Measurements from ENCODE around the gene IP6K1.

The IP6K1 gene

DNA sequence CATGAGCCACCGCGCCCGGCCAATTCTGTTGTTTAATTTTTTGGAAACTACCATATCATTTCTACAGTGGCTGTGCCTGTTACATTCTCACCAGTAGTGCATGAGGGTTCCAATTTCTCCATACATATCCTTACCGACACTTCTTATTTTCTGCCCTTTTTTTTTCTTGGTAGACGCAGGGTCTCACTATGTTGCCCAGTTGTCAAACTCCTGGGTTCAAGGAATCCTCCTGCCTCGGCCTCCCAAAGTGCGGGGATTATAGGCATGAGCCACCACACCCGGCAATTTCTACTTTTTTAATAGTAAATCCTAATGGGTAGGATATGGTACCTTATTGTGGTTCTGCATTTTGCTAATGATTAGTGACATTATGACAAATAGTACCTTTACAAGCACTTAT, 76.5 kb downstream of the IP6K1 start:
- TF ChIP-seq, protein P1, sequence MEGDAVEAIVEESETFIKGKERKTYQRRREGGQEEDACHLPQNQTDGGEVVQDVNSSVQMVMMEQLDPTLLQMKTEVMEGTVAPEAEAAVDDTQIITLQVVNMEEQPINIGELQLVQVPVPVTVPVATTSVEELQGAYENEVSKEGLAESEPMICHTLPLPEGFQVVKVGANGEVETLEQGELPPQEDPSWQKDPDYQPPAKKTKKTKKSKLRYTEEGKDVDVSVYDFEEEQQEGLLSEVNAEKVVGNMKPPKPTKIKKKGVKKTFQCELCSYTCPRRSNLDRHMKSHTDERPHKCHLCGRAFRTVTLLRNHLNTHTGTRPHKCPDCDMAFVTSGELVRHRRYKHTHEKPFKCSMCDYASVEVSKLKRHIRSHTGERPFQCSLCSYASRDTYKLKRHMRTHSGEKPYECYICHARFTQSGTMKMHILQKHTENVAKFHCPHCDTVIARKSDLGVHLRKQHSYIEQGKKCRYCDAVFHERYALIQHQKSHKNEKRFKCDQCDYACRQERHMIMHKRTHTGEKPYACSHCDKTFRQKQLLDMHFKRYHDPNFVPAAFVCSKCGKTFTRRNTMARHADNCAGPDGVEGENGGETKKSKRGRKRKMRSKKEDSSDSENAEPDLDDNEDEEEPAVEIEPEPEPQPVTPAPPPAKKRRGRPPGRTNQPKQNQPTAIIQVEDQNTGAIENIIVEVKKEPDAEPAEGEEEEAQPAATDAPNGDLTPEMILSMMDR (IDR thresholded peaks at IDR 0.05; ENCODE audit: low read depth, low read length), result no peak
- H3K4me3 ChIP-seq (ENCODE audit: low read depth, low read length), result no peak overlapping the region
- DNase-seq (ENCODE audit: low read depth, low spot score), result no peak
- in situ Hi-C loops (cut with HindIII; ENCODE audit: low sequenced_read_pairs), result no loop called here

DNA sequence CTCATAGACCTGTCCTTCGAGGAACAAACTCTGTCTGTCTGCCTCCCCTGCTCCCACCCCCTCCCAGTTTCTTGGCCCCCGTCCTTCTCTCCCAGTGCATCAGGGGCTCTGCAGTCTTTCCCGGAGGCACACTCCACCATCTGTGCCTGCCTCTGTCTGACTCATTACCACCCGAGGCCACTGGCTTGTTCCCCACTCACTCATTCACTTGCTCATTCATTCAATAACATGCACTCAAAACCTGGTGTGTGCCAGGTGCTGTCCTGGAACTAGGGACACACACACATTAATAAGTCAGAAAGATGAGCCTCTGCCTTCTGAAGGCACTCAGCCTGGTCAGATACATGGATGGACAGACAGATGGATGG, 79.2 kb downstream of the IP6K1 start:
- TF ChIP-seq, protein P1 (IDR thresholded peaks at IDR 0.05; ENCODE audit: low read depth, low read length), result no peak
- in situ Hi-C loops (cut with HindIII; ENCODE audit: low sequenced_read_pairs), result no loop called here
- no peak overlapping the region for H3K4me3 ChIP-seq (ENCODE audit: low read depth, low read length)
- DNase-seq (ENCODE audit: low read depth, low spot score), result peak; percentile 26

DNA sequence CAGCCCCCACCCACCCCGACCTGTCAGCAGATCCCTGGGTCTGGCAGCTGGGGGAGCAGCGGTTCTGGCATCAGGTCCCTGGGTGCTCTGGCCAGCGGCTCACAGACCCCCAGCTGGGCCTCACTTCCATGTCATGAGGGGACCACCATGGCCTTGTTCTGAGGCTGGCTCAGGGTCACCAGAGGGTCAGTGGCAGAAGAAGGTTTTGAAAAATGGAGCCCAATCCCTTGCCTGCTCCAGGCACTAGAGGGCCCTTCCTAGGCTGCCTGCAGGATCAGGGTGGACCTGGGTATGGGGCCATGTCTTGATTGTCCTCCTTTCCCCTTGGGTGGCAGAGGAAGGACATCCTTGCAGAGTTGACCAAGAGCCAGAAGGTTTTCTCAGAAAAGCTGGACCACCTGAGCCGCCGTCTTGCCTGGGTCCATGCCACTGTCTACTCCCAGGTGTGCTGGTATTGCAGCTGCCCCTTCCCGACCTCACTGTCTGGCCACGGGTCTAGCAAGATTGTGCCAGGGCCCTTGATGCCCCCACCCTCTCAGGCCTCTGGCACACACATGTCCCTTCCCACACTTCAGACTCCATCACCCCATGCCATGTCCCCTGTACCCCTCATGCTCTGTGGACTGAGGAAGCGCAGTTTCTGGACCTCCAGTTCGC, 79.8 kb downstream of the IP6K1 start:
- H3K4me3 ChIP-seq (ENCODE audit: low read depth, low read length), result no peak overlapping the region
- in situ Hi-C loops (cut with HindIII; ENCODE audit: low sequenced_read_pairs), result no loop called here
- no peak for DNase-seq (ENCODE audit: low read depth, low spot score)
- TF ChIP-seq, protein P1 (IDR thresholded peaks at IDR 0.05; ENCODE audit: low read depth, low read length), result no peak

DNA sequence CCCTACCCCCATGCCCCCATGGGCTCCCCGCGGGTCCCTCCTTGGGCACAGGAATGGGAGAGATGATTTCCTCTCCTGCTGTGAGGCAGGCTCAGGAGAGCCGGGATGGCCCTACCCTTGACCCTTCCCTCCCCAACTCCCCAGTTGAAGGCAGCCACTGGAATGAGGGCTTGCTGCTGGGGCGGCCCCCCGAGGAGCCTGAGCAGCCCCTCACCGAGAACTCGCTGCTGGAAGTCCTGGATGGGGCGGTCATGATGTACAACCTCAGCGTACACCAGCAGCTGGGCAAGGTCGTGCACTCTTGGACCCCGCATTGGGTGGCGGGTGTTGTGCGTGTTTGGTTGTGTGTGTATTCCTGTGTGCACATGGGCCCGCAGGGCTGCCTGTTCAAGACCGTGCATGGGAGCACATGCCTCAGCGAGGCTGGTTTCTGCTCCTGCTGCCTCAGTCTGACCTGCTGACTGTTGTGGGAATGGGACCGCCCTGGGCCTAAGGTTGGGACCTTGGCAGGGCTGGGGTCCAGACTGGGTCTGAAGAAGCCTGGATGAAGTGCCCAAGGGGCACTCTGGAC, 80.9 kb downstream of the IP6K1 start:
- in situ Hi-C loops (cut with HindIII; ENCODE audit: low sequenced_read_pairs), result no loop called here
- H3K4me3 ChIP-seq (ENCODE audit: low read depth, low read length), result no peak overlapping the region
- TF ChIP-seq, protein P1 (IDR thresholded peaks at IDR 0.05; ENCODE audit: low read depth, low read length), result no peak
- no peak for DNase-seq (ENCODE audit: low read depth, low spot score)

DNA sequence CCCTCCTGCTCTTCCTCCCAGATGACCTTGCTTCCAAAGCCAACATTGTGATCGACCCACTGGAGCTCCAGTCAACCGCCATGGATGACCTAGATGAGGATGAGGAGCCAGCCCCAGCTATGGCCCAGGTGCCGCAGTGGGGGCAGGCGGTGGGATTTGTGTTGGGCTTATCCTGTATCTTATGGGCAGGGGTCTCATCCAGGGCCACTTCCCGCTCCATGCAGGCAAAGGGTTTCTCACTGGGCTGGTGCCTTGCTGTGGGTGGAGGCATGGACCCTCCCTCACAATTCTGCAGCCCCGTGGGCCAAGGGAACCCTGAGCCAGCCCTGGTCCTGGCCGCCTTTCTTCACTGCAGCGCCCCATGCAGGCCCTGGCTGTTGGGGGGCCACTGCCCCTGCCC, 81.7 kb downstream of the IP6K1 start:
- no peak overlapping the region for H3K4me3 ChIP-seq (ENCODE audit: low read depth, low read length)
- TF ChIP-seq, protein P1 (IDR thresholded peaks at IDR 0.05; ENCODE audit: low read depth, low read length), result no peak
- DNase-seq (ENCODE audit: low read depth, low spot score), result no peak
- in situ Hi-C loops (cut with HindIII; ENCODE audit: low sequenced_read_pairs), result no loop called here

DNA sequence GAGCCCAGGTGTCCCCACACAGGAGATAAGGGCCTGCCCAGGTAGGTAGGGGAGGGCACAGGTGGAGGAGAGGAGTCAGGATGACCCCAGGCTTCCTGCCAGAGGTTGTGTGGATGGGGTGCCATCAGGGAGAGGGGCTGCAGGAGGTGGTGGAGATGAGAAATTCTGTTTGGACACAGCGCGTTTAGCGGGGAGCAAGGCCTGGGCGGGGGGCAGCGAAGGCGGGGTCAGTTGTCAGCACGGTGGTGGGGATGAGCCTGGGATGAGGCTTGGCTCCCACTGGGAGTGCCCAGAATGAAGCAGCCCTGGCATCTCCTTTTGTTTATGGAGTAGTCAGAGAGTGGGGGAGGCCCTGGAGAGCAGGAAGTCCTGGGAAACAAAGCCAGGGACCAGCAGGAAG, 82.4 kb downstream of the IP6K1 start:
- DNase-seq (ENCODE audit: low read depth, low spot score), result no peak
- no peak overlapping the region for H3K4me3 ChIP-seq (ENCODE audit: low read depth, low read length)
- in situ Hi-C loops (cut with HindIII; ENCODE audit: low sequenced_read_pairs), result no loop called here
- TF ChIP-seq, protein P1 (IDR thresholded peaks at IDR 0.05; ENCODE audit: low read depth, low read length), result no peak

All from astrocyte of the spinal cord (primary cell).